GM15510 (cell line): ENCODE data around the gene MORC4.

Experiments
- POLR2A ChIP-seq: IDR thresholded peaks from 3 replicates; pipeline ENCODE4 v1.6.1; 2011; ENCODE audit warnings: borderline replicate concordance; ENCODE audit not compliant: insufficient read length; ENCODE audit errors: extremely low read depth

The MORC4 gene

GRCh38 chrX:106899276-106899675 lies 100.7 kb downstream of the MORC4 start:
- TF ChIP-seq POLR2A, result no peak

DNA sequence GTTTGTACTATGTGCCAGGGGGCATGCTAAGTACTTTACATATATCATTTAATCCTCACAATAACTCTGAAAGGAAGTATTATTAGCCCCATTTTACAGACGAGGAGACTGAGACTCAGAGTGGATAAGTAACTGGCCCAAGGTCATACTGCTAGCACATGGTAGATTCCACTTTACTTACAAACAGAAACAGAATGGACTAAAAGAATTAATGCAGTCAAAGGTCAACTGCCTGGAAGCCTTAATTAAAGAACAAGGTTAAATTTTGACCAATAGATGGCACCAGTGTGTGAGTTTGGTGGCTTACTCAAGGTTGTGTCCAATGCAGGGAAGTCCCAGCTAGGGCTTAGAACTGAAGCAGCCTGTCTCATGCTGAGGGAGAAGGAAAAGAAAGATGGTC lies 101.5 kb downstream of the MORC4 start:
- no peak for TF ChIP-seq POLR2A

GRCh38 chrX:106897259-106897658 lies 102.8 kb downstream of the MORC4 start:
- TF ChIP-seq POLR2A, result no peak

GRCh38 chrX:106894978-106895452 lies 105.0 kb downstream of the MORC4 start:
- no peak for TF ChIP-seq POLR2A

DNA sequence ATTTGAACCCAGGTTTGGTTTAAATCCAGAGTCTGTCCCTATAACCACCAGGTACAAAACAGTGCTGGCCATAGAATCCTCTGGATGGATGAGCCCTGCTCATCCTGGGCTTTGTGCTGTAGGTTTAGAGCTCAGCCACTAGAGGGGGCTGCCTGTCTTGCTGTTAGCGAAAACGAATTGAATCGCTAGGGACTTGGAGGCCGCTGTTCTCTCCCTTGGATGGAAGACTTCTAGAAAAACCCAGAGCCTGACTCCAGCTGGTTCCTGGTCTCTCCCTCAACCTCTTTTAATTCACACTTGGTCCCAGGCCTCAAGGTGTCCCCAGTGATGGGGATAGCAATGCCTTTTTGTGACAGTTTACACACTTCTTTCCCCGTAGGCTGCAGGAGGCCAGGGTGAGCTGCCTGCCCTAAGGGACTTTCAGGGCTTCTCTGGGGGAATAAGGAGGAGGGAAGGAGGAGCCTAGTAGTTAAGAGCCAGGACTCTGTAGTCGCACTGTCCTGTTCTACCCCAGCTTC lies 105.6 kb downstream of the MORC4 start:
- TF ChIP-seq POLR2A, result no peak

DNA sequence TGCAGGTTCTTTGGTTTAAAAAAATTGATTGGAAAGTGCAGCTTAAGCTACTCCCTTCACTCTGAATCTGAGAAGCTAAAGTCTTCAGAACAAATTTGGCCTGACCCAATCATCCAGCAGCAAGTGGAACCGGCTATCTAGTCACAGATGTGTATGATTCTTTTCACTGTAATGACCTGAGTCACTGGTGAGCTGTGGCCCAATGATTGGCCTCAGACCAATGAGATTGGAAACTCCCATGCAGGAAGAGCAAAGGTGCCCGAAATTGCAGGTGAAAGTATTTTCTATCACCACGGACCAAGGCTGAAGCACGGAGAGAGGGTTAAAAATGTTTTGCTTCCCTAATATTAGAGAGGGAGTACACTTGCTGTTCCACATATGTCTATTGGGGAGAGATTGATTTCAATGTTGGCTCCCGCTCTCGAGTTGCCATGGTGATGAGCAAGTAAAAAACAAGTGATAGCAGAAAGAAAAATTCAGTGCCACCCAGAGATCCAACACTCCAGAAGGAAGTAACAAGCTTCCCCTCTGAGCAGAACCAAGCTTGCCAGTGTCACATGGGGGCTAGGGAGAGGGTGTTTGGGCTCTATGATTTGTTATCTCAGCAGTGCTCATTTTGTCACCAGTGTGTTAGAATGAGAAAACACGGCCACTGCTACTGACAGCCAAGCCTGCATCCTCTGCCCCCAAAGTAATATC lies 108.1 kb downstream of the MORC4 start:
- no peak for TF ChIP-seq POLR2A
